Epithelial cell of esophagus (primary cell): Measurements from ENCODE around the gene HS6ST2.

Experiments used
- DNase-seq: peaks from one replicate; pipeline ENCODE4 v3.0.0; 2010; ENCODE audit warnings: low read depth
- H3K4me3 ChIP-seq: 2 replicates; pipeline ENCODE4 v1.5.1; 2011; ENCODE audit warnings: mild to moderate bottlenecking, low read length, control low read depth
- CTCF ChIP-seq: IDR thresholded peaks from 2 replicates; pipeline ENCODE4 v1.5.1; 2011; ENCODE audit warnings: low read depth, mild to moderate bottlenecking, low read length, control low read depth, inconsistent platforms; ENCODE audit not compliant: insufficient read depth; ENCODE audit errors: missing control alignments

Gene HS6ST2

GRCh38 chrX:132958091-132958703 lies at the start of gene HS6ST2:
TSS of gene HS6ST2 (minus strand) at chrX:132958629.
- DNase-seq: peak; percentile 19
- TF ChIP-seq CTCF: peak; percentile 18
- peak within 1 kb of the TSS; percentile 46 for H3K4me3 ChIP-seq

GRCh38 chrX:133007458-133007857 lies 49.0 kb upstream of the HS6ST2 start:
- no peak for DNase-seq
- H3K4me3 ChIP-seq: no peak overlapping the region
- TF ChIP-seq CTCF: no peak

DNA sequence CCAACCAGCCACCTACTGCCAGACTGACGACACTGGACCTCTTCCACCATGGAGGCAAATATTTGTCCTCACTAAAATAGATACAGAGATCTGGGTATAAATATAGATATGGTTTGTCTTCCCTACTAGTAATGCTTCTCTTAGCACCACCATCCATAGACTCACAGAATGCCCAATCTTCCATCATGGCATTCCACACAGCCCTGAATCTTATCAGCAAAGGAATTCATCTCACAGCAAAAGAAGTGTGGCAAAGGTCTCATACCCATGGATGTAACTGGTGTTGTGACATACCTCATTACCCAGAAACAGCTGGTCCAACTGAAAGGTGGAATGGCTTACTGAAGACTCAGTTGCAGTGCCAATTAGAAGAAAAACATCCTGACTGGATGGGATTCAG lies 47.2 kb upstream of the HS6ST2 start:
- DNase-seq: no peak
- no peak overlapping the region for H3K4me3 ChIP-seq
- no peak for TF ChIP-seq CTCF

- peak; percentile 63 for TF ChIP-seq CTCF
- DNase-seq: peak; percentile 2
- H3K4me3 ChIP-seq: no peak overlapping the region
Measured at GRCh38 chrX:133005042-133005441, 46.6 kb upstream of the HS6ST2 start.

DNA sequence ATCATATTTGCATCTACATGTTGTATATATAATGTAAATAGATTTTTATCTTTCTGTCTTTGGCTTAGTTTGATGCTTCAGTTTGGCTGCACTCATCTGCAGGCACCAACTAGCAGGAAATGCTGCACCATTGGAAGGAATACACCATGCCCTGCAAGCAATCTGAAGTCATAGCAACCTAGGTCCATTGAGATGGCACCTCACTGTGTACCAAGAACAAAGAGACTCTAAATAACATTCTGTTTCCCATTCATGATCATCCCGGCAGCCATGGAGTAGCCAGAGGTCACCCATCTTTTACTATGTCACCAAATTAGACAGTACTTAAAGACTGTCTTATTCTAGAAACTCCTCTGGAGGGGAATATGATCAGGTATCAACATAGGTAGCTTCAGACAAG lies 40.8 kb upstream of the HS6ST2 start:
- H3K4me3 ChIP-seq: no peak overlapping the region
- no peak for TF ChIP-seq CTCF
- no peak for DNase-seq

GRCh38 chrX:132990835-132991234 lies 32.4 kb upstream of the HS6ST2 start:
- DNase-seq: no peak
- H3K4me3 ChIP-seq: no peak overlapping the region
- no peak for TF ChIP-seq CTCF

DNA sequence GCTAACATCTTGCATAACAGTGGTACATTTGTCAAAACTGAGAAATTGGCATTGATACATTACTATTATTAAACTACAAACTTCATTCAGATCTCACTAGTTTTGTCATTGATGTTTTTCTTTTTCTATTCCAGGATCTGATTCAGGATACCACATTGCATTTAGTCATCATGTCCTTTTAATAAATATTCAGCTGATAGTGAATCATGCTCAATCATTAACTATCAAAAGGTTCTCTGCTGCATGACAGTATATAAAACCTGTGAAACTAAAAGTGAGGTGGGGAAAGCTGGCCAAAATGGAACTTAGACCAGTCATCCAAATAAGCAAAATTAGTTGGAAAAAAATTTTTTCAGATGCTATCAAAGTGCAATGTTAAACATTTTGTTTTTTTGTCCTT lies 28.1 kb upstream of the HS6ST2 start:
- no peak overlapping the region for H3K4me3 ChIP-seq
- no peak for TF ChIP-seq CTCF
- DNase-seq: peak; percentile 5
